ENCODE data around the gene ACVR2A. TPM values are rescaled to one million over a fixed set of nuclear protein-coding genes. Genes with fewer than 3 reads are reported as not detected.

ACVR2A gene
- polyA plus RNA-seq, 3 donors, result 2.6 to 10.5 (median 3.7) TPM

DNA sequence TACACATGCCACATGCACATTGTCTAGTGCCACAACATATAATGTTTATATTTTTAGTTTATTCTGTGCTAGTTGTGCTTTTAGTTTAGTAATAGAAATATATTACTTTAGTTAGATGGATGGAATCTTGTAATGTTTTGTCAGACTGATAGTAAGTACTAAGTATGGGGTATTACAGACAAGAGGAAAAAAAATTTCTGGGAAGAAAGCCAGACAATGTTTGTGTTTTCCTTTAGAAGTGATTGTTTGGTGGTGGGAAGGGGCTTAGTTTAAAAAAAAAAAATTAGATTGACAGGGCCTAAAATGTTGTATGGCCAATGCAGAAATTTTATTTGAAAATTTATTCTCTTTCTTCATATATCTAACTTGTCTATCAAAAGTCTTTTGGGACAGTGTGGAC, 37.8 kb downstream of the ACVR2A start:
- Histone ChIP-seq H3K4me3 (replicated peaks in 1 of 3; ENCODE audit: low read depth in 2 of 3, low read length in 3 of 3) (no peak overlapping the region), H2AFZ (ENCODE audit: insufficient read depth, low read depth, low read length, poor library complexity, severe bottlenecking) (no peak overlapping the region), H3K27ac (ENCODE audit: low read depth in 1 of 2, low read length in 2 of 2) (no peak overlapping the region), H4K20me1 (ENCODE audit: insufficient read depth, low read length) (peaks cover 100% of the 10 kb centered on the region), H3K79me2 (ENCODE audit: insufficient read depth, low read length) (no peaks in the 10 kb centered on the region), H3K27me3 (ENCODE audit: control insufficient read depth in 2 of 2, insufficient read depth in 2 of 2, low read length in 2 of 2) (no peaks in the 10 kb centered on the region), H3K36me3 (replicated peaks in 1 of 2; ENCODE audit: control insufficient read depth in 1 of 2, insufficient read depth in 2 of 2, low read length in 2 of 2) (no peaks in the 10 kb centered on the region), H3K4me2 (replicated peaks; ENCODE audit: extremely low read depth, low read length, poor library complexity, severe bottlenecking) (no peak overlapping the region), H3K4me1 (ENCODE audit: control insufficient read depth in 1 of 2, insufficient read depth in 2 of 2, low read length in 2 of 2) (no peaks in the 10 kb centered on the region), H3K9ac (ENCODE audit: insufficient read depth, low read length, poor library complexity, severe bottlenecking) (no peak overlapping the region), H3K9me3 (replicated peaks in 1 of 2; ENCODE audit: control insufficient read depth in 1 of 2, insufficient read depth in 1 of 2, low read length in 2 of 2) (no peaks in the 10 kb centered on the region)
- TF ChIP-seq, protein P1, sequence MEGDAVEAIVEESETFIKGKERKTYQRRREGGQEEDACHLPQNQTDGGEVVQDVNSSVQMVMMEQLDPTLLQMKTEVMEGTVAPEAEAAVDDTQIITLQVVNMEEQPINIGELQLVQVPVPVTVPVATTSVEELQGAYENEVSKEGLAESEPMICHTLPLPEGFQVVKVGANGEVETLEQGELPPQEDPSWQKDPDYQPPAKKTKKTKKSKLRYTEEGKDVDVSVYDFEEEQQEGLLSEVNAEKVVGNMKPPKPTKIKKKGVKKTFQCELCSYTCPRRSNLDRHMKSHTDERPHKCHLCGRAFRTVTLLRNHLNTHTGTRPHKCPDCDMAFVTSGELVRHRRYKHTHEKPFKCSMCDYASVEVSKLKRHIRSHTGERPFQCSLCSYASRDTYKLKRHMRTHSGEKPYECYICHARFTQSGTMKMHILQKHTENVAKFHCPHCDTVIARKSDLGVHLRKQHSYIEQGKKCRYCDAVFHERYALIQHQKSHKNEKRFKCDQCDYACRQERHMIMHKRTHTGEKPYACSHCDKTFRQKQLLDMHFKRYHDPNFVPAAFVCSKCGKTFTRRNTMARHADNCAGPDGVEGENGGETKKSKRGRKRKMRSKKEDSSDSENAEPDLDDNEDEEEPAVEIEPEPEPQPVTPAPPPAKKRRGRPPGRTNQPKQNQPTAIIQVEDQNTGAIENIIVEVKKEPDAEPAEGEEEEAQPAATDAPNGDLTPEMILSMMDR (IDR thresholded peaks at IDR 0.05), result no peak
- H3K27ac Mint-ChIP-seq, result no peak overlapping the region
- no peaks in the 10 kb centered on the region for H3K36me3 Mint-ChIP-seq
- H3K27me3 Mint-ChIP-seq (ENCODE audit: low read depth in 3 of 3), result no peaks in the 10 kb centered on the region
- H3K4me1 Mint-ChIP-seq, result peaks cover 13% of the 10 kb centered on the region
- no peak overlapping the region for H3K4me3 Mint-ChIP-seq
- no peaks in the 10 kb centered on the region for H3K9me3 Mint-ChIP-seq
- DNase-seq, result no peak
- intact Hi-C loops (cut with micrococcal nuclease), result no loop called here

DNA sequence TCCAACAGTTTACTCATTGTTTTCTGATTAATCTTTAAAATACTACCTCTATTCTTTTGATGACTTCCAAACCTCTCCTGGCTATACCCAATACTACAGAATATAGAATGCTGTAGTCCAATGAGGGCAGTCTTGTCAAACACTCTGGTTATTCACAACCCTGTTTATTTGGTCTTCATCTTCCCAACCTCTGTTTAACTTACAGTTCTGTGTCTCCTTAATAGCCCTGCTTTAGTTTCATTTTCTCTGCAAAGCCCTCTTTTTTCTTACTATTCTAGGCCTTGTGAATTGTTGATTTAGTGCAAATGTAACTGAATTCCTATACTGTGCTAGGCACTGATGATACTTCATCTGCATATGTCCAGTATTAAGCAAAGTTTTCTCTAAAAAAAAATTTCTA, 40.0 kb downstream of the ACVR2A start:
- H3K79me2 ChIP-seq (ENCODE audit: insufficient read depth, low read length), result no peaks in the 10 kb centered on the region
- H2AFZ ChIP-seq (ENCODE audit: insufficient read depth, low read depth, low read length, poor library complexity, severe bottlenecking), result no peak overlapping the region
- H3K4me2 ChIP-seq (replicated peaks; ENCODE audit: extremely low read depth, low read length, poor library complexity, severe bottlenecking), result no peak overlapping the region
- no peak overlapping the region for H3K4me3 ChIP-seq (replicated peaks in 1 of 3; ENCODE audit: low read depth in 2 of 3, low read length in 3 of 3)
- Mint-ChIP-seq H3K36me3 (no peaks in the 10 kb centered on the region), H3K27me3 (ENCODE audit: low read depth in 3 of 3) (no peaks in the 10 kb centered on the region), H3K27ac (no peak overlapping the region), H3K4me3 (no peak overlapping the region), H3K4me1 (peaks cover 13% of the 10 kb centered on the region), H3K9me3 (no peaks in the 10 kb centered on the region)
- peaks cover 100% of the 10 kb centered on the region for H4K20me1 ChIP-seq (ENCODE audit: insufficient read depth, low read length)
- H3K9me3 ChIP-seq (replicated peaks in 1 of 2; ENCODE audit: control insufficient read depth in 1 of 2, insufficient read depth in 1 of 2, low read length in 2 of 2), result no peaks in the 10 kb centered on the region
- no peak overlapping the region for H3K27ac ChIP-seq (ENCODE audit: low read depth in 1 of 2, low read length in 2 of 2)
- no peaks in the 10 kb centered on the region for H3K4me1 ChIP-seq (ENCODE audit: control insufficient read depth in 1 of 2, insufficient read depth in 2 of 2, low read length in 2 of 2)
- TF ChIP-seq, protein P1 (IDR thresholded peaks at IDR 0.05), result no peak
- H3K36me3 ChIP-seq (replicated peaks in 1 of 2; ENCODE audit: control insufficient read depth in 1 of 2, insufficient read depth in 2 of 2, low read length in 2 of 2), result no peaks in the 10 kb centered on the region
- intact Hi-C loops (cut with micrococcal nuclease), result no loop called here
- no peak for DNase-seq
- H3K9ac ChIP-seq (ENCODE audit: insufficient read depth, low read length, poor library complexity, severe bottlenecking), result no peak overlapping the region
- no peaks in the 10 kb centered on the region for H3K27me3 ChIP-seq (ENCODE audit: control insufficient read depth in 2 of 2, insufficient read depth in 2 of 2, low read length in 2 of 2)
